Tibial nerve (tissue), 3 donors: ENCODE data around the gene MBOAT7.

Source experiments
- POLR2A ChIP-seq, 2 donors: fragments of 450-650 bp; IDR thresholded peaks; one replicate each; pipeline ENCODE4 v1.6.1; 2017; ENCODE audit warnings: antibody characterized with exemption in 2 of 2, mild to moderate bottlenecking in 2 of 2, moderate library complexity in 2 of 2
- TF ChIP-seq, protein P1 (sequence below), 5 experiments: fragments of 200-600 bp in 3 of 5; fragments of 450-650 bp in 2 of 5; sonication (generic) in 3 of 5; IDR thresholded peaks; one replicate each; pipeline ENCODE4 v1.5.1; 2016 to 2019; ENCODE audit warnings: antibody characterized with exemption in 5 of 5, mild to moderate bottlenecking in 3 of 5, moderate library complexity in 2 of 5

- TF ChIP-seq, protein P1, sequence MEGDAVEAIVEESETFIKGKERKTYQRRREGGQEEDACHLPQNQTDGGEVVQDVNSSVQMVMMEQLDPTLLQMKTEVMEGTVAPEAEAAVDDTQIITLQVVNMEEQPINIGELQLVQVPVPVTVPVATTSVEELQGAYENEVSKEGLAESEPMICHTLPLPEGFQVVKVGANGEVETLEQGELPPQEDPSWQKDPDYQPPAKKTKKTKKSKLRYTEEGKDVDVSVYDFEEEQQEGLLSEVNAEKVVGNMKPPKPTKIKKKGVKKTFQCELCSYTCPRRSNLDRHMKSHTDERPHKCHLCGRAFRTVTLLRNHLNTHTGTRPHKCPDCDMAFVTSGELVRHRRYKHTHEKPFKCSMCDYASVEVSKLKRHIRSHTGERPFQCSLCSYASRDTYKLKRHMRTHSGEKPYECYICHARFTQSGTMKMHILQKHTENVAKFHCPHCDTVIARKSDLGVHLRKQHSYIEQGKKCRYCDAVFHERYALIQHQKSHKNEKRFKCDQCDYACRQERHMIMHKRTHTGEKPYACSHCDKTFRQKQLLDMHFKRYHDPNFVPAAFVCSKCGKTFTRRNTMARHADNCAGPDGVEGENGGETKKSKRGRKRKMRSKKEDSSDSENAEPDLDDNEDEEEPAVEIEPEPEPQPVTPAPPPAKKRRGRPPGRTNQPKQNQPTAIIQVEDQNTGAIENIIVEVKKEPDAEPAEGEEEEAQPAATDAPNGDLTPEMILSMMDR (IDR thresholded peaks at IDR 0.05) = peak; percentile 16 to 78 (median 52)
- peak in 1 of 2 donors; percentile 70 for TF ChIP-seq POLR2A (IDR thresholded peaks at IDR 0.05)
Measured at GRCh38 chr19:54159352-54160181, 29.8 kb downstream of the MBOAT7 start, which contains the start of gene LENG1.
